Keratinocyte (primary cell): ENCODE data around the gene AP2A2. TPM values are rescaled to one million over a fixed set of nuclear protein-coding genes. Genes with fewer than 3 reads are reported as not detected.

Experiments used
- DNase-seq: peaks from one replicate; pipeline ENCODE4 v3.0.0-alpha.2; 2011; ENCODE audit warnings: low read depth, missing footprints, low spot score
- FAIRE-seq: peaks from 2 replicates; lab custom pipeline; 2011; peaks lifted over from hg19 to GRCh38; lab: Jason Lieb, UNC
- H2AFZ ChIP-seq: 2 replicates; pipeline ENCODE4 v1.6.0; 2012; ENCODE audit warnings: low read length, control low read depth, inconsistent platforms; ENCODE audit not compliant: control insufficient read depth
- H3K27ac ChIP-seq: 2 replicates; pipeline ENCODE4 v1.5.1; 2011; ENCODE audit warnings: low read length; ENCODE audit not compliant: control insufficient read depth, insufficient read depth
- H3K27me3 ChIP-seq: 3 replicates; pipeline ENCODE4 v1.6.0; 2011; ENCODE audit warnings: low read length; ENCODE audit not compliant: control insufficient read depth, insufficient read depth; ENCODE audit errors: extremely low read depth
- H3K36me3 ChIP-seq, 2 experiments: 2 replicates in 1 of 2; 3 replicates in 1 of 2; pipeline ENCODE4 v1.5.1; 2011; ENCODE audit warnings: low read length in 2 of 2, mild to moderate bottlenecking in 1 of 2; ENCODE audit not compliant: control insufficient read depth in 2 of 2, insufficient read depth in 2 of 2; ENCODE audit errors: extremely low read depth in 1 of 2
- H3K4me1 ChIP-seq: 3 replicates; pipeline ENCODE4 v1.5.1; 2011; ENCODE audit warnings: low read length; ENCODE audit not compliant: control insufficient read depth, insufficient read depth; ENCODE audit errors: extremely low read depth
- H3K4me2 ChIP-seq: 3 replicates; pipeline ENCODE4 v1.6.0; 2011; ENCODE audit warnings: low read depth, low read length; ENCODE audit not compliant: control insufficient read depth, insufficient read depth; ENCODE audit errors: extremely low read depth
- H3K4me3 ChIP-seq, 3 experiments: fragments of 200-600 bp in 1 of 3; sonication (generic) in 1 of 3; 2 replicates in 2 of 3; 3 replicates in 1 of 3; pipeline ENCODE4 v1.5.1; 2011 to 2016; ENCODE audit warnings: low read length in 3 of 3, mild to moderate bottlenecking in 3 of 3, control low read depth in 2 of 3, inconsistent platforms in 1 of 3, low read depth in 1 of 3, mixed read lengths in 1 of 3, mixed run types in 1 of 3, moderate library complexity in 1 of 3; ENCODE audit not compliant: control insufficient read depth in 2 of 3, insufficient read depth in 2 of 3; ENCODE audit errors: extremely low read depth in 1 of 3
- H3K79me2 ChIP-seq: 2 replicates; pipeline ENCODE4 v1.6.0; 2012; ENCODE audit warnings: low read length; ENCODE audit not compliant: control insufficient read depth, insufficient read depth
- H3K9ac ChIP-seq: 3 replicates; pipeline ENCODE4 v1.6.0; 2011; ENCODE audit warnings: low read length; ENCODE audit not compliant: control insufficient read depth, insufficient read depth; ENCODE audit errors: extremely low read depth
- H3K9me1 ChIP-seq: 3 replicates; pipeline ENCODE4 v1.6.0; 2011; ENCODE audit warnings: low read length; ENCODE audit not compliant: control insufficient read depth, insufficient read depth; ENCODE audit errors: extremely low read depth
- H3K9me3 ChIP-seq: 2 replicates; pipeline ENCODE4 v1.5.1; 2012; ENCODE audit warnings: low read depth, low read length; ENCODE audit not compliant: control insufficient read depth
- H4K20me1 ChIP-seq: 3 replicates; pipeline ENCODE4 v1.6.0; 2011; ENCODE audit warnings: low read length; ENCODE audit not compliant: control insufficient read depth, insufficient read depth; ENCODE audit errors: extremely low read depth
- EZH2 ChIP-seq: IDR thresholded peaks from one replicate; pipeline ENCODE4 v1.6.1; 2012; ENCODE audit warnings: inconsistent platforms, mild to moderate bottlenecking, low read length, moderate library complexity
- dilution Hi-C: fragments of 300-500 bp; cut with MboI; formaldehyde crosslinking; loops from one replicate; pipeline ENCODE4 v1.7.0; 2020; ENCODE audit warnings: low sequenced_read_pairs; ENCODE audit not compliant: extremely low pct_ligation_motif_present
- polyA plus RNA-seq, 5 experiments: library from polyadenylated mRNA; depleted of rRNA in 3 of 5; stranded (reverse) in 3 of 5; stranded (forward) in 1 of 5; unstranded in 1 of 5; fragments of >200 nt; gene quantifications; 1 replicate in 1 of 5; 2 replicates in 3 of 5; 3 replicates in 1 of 5; pipeline versions ENCODE4 v1.2.1 to v1.2.3, GENCODE V29; 2011 to 2012; ENCODE audit warnings: missing spikeins in 2 of 5, low read depth in 1 of 5, low replicate concordance in 1 of 5
- TF ChIP-seq, protein P1 (sequence below), 3 experiments: IDR thresholded peaks in 1 of 3; conservative IDR thresholded peaks in 1 of 3; optimal IDR thresholded peaks in 1 of 3; 2 replicates in 2 of 3; 3 replicates in 1 of 3; pipeline versions ENCODE3 to v1.5.1; 2011; ENCODE audit warnings: low read length in 3 of 3, mild to moderate bottlenecking in 3 of 3, moderate library complexity in 2 of 3, control low read depth in 1 of 3, inconsistent platforms in 1 of 3; ENCODE audit not compliant: insufficient read depth in 2 of 3; ENCODE audit errors: extremely low read depth in 1 of 3

The AP2A2 gene
- polyA plus RNA-seq, 1 donor (not counting 4 experiments of a cell fraction or from before 2014, with no cell fraction given) = 47.8 TPM

GRCh38 chr11:1052133-1053011, 126.7 kb downstream of the AP2A2 start:
- Histone ChIP-seq H3K4me1 (peaks cover 6% of the 10 kb centered on the region), H3K4me2 (no peak overlapping the region), H3K9me3 (no peaks in the 10 kb centered on the region), H3K79me2 (no peaks in the 10 kb centered on the region), H2AFZ (no peak overlapping the region), H3K27ac (no peak overlapping the region), H3K36me3 (no peaks in the 10 kb centered on the region), H3K27me3 (peaks cover 22% of the 10 kb centered on the region), H3K9ac (no peak overlapping the region), H4K20me1 (peaks cover 3% of the 10 kb centered on the region), H3K4me3 (no peak overlapping the region), H3K9me1 (no peaks in the 10 kb centered on the region)
- FAIRE-seq = no peak
- no peak for DNase-seq
- TF ChIP-seq, protein P1, sequence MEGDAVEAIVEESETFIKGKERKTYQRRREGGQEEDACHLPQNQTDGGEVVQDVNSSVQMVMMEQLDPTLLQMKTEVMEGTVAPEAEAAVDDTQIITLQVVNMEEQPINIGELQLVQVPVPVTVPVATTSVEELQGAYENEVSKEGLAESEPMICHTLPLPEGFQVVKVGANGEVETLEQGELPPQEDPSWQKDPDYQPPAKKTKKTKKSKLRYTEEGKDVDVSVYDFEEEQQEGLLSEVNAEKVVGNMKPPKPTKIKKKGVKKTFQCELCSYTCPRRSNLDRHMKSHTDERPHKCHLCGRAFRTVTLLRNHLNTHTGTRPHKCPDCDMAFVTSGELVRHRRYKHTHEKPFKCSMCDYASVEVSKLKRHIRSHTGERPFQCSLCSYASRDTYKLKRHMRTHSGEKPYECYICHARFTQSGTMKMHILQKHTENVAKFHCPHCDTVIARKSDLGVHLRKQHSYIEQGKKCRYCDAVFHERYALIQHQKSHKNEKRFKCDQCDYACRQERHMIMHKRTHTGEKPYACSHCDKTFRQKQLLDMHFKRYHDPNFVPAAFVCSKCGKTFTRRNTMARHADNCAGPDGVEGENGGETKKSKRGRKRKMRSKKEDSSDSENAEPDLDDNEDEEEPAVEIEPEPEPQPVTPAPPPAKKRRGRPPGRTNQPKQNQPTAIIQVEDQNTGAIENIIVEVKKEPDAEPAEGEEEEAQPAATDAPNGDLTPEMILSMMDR (optimal IDR thresholded peaks at IDR 0.05 in 1 of 3, IDR thresholded peaks at IDR 0.05 in 1 of 3, conservative IDR thresholded peaks at IDR 0.05 in 1 of 3; ENCODE audit: extremely low read depth in 1 of 3, insufficient read depth in 2 of 3, low read length in 3 of 3) = no peak
- no peak for TF ChIP-seq EZH2
- dilution Hi-C loops = no loop called here

- dilution Hi-C loops = no loop called here
- no peak for DNase-seq
Observed at GRCh38 chr11:1053121-1053901, 127.6 kb downstream of the AP2A2 start.

More at GRCh38 chr11:1053121-1053901, 127.6 kb downstream of the AP2A2 start:
- H3K27me3 ChIP-seq = peaks cover 15% of the 10 kb centered on the region
- H3K4me2 ChIP-seq = no peak overlapping the region
- H2AFZ ChIP-seq = no peak overlapping the region
- no peak overlapping the region for H3K27ac ChIP-seq
- no peak for FAIRE-seq
- no peak overlapping the region for H3K9ac ChIP-seq
- peaks cover 3% of the 10 kb centered on the region for H4K20me1 ChIP-seq
- no peaks in the 10 kb centered on the region for H3K9me3 ChIP-seq
- no peaks in the 10 kb centered on the region for H3K9me1 ChIP-seq
- no peaks in the 10 kb centered on the region for H3K79me2 ChIP-seq
- H3K4me1 ChIP-seq = peaks cover 6% of the 10 kb centered on the region
- no peak overlapping the region for H3K4me3 ChIP-seq
- TF ChIP-seq, protein P1 (optimal IDR thresholded peaks at IDR 0.05 in 1 of 3, IDR thresholded peaks at IDR 0.05 in 1 of 3, conservative IDR thresholded peaks at IDR 0.05 in 1 of 3; ENCODE audit: extremely low read depth in 1 of 3, insufficient read depth in 2 of 3, low read length in 3 of 3) = no peak
- no peak for TF ChIP-seq EZH2
- H3K36me3 ChIP-seq = no peaks in the 10 kb centered on the region
